Left lung (tissue), 10 donors: Measurements from ENCODE around the gene BCR. TPM values are rescaled to one million over a fixed set of nuclear protein-coding genes. Genes with fewer than 3 reads are reported as not detected.
"Not testable (repeated sequence)": the region's sequence is repeated elsewhere in the genome, so short reads cannot be mapped to it uniquely, and the experiment has no call there.

Experiments used
- ATAC-seq: fragments of 200-7000 bp; cut with Tn5 transposase; one replicate; pipeline ENCODE4 v1.9.1; 2020; ENCODE audit warnings: moderate library complexity
- DNase-seq, 4 donors: peaks; one replicate each; pipeline ENCODE4 v3.0.0-alpha.2; 2013 to 2020
- H3K27ac ChIP-seq, 2 donors: fragments of 200-600 bp; sonication (generic) in 1 of 2; one replicate each; pipeline versions ENCODE4 v1.5.0 to v1.8.0; 2020 to 2021
- H3K27me3 ChIP-seq, 2 donors: fragments of 200-600 bp; sonication (generic) in 1 of 2; one replicate each; pipeline versions ENCODE4 v1.5.0 to v1.8.0; 2020 to 2021
- H3K36me3 ChIP-seq, 2 donors: fragments of 200-600 bp; sonication (generic) in 1 of 2; one replicate each; pipeline versions ENCODE4 v1.5.0 to v1.8.0; 2020 to 2021
- H3K4me1 ChIP-seq, 2 donors: fragments of 200-600 bp; one replicate each; pipeline ENCODE4 v1.8.0; 2021
- H3K4me3 ChIP-seq, 2 donors: fragments of 200-600 bp; sonication (generic) in 1 of 2; one replicate each; pipeline versions ENCODE4 v1.5.0 to v1.8.0; 2020 to 2021; ENCODE audit warnings: mild to moderate bottlenecking in 1 of 2
- H3K9me3 ChIP-seq, 2 donors: fragments of 200-600 bp; sonication (generic) in 1 of 2; one replicate each; pipeline versions ENCODE4 v1.5.0 to v1.8.0; 2020 to 2021
- intact Hi-C, 2 donors: fragments of 100-400 bp; cut with DNase I; formaldehyde crosslinking; loops; one replicate each; pipeline versions ENCODE4 v1.11.2 to v1.14.2; 2022
- polyA plus RNA-seq, 6 donors: library from polyadenylated mRNA; unstranded; fragments of 120-200 nt; gene quantifications; one replicate each; pipeline ENCODE4 v1.2.1, GENCODE V29; 2013; ENCODE audit not compliant: insufficient read length in 6 of 6
- total RNA-seq, 2 donors: library from RNA; stranded (reverse); fragmentation: NEBNext Ultra II Directional; extraction: Animal tissue kit (Norgen Biotek cat#: 25700); gene quantifications; one replicate each; pipeline ENCODE4 v1.2.1, GENCODE V29; 2021
- TF ChIP-seq, protein P1 (sequence below), 2 donors: fragments of 200-600 bp; sonication (generic) in 1 of 2; IDR thresholded peaks; one replicate each; pipeline versions ENCODE4 v1.5.0 to v1.8.0; 2021; ENCODE audit warnings: antibody characterized with exemption in 2 of 2
- donor health status: DM: no; HTN: yes; CAD: no.
- donor health status: DM: no; HTN: no; CAD: no.

The BCR gene
- total and polyA plus RNA-seq, 8 donors, result 41.1 to 70.4 (median 48.9) TPM

GRCh38 chr22:23315341-23315917 is 135.1 kb downstream of the BCR start:
- intact Hi-C loops, result no loop called here
- Histone ChIP-seq H3K9me3 (no peaks in the 10 kb centered on the region), H3K4me1 (no peaks in the 10 kb centered on the region), H3K4me3 (no peak overlapping the region), H3K27me3 (no peaks in the 10 kb centered on the region), H3K27ac (no peak overlapping the region), H3K36me3 (peaks cover 0 to 50% of the 10 kb centered on the region in 2 donors)
- ATAC-seq, result peak; percentile 19
- TF ChIP-seq, protein P1, sequence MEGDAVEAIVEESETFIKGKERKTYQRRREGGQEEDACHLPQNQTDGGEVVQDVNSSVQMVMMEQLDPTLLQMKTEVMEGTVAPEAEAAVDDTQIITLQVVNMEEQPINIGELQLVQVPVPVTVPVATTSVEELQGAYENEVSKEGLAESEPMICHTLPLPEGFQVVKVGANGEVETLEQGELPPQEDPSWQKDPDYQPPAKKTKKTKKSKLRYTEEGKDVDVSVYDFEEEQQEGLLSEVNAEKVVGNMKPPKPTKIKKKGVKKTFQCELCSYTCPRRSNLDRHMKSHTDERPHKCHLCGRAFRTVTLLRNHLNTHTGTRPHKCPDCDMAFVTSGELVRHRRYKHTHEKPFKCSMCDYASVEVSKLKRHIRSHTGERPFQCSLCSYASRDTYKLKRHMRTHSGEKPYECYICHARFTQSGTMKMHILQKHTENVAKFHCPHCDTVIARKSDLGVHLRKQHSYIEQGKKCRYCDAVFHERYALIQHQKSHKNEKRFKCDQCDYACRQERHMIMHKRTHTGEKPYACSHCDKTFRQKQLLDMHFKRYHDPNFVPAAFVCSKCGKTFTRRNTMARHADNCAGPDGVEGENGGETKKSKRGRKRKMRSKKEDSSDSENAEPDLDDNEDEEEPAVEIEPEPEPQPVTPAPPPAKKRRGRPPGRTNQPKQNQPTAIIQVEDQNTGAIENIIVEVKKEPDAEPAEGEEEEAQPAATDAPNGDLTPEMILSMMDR (IDR thresholded peaks at IDR 0.05), result peak in 1 of 2 donors; percentile 74
- DNase-seq, result peak in 3 of 4 donors; percentile 10 to 83 (median 37)

DNA sequence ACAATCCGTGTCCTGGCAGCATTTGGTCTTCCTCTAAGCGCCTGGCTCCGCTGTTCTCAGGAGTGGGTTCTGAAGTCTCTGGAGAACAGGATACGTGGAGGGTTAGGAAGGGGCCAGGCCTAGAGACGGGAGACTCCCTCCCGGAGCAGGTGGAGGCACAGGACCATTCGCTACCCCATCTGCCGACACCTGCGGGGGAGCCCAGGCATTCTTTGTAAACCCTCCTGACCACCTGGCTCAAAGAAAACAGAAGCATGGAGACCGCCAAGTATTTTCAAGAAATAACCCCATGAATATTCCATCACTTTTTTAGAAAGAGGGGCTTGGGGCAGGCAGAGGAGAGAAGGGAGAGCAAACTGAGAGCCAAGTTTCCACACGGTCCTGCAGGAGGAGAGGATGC is 136.3 kb downstream of the BCR start:
- peaks cover 0 to 45% of the 10 kb centered on the region in 2 donors for H3K36me3 ChIP-seq
- DNase-seq, H3K27me3 ChIP-seq, intact Hi-C loops, ATAC-seq, H3K4me1 ChIP-seq, H3K4me3 ChIP-seq, H3K27ac ChIP-seq, H3K9me3 ChIP-seq: not testable (repeated sequence)

DNA sequence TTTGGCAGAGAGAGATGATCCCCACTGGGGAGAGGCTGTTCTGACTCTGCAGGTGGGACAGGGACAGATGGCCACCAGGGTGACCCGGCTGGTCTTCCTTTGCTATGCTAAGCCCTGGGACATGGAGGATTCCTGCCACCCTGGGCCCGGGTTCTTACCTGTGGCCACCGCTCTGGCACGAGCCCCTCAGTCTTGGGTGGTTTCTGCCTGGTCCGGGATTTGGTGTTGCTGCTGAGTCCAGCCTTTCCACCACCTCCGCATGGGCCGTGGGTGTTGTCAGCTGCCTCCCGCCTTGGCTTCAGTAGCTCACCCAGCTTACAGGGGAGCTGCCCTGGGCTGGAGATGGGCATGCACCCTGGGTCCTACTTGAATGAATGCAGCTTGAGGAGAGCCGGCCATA is 138.0 kb downstream of the BCR start:
- DNase-seq, H3K9me3 ChIP-seq, intact Hi-C loops, H3K27me3 ChIP-seq, ATAC-seq, H3K27ac ChIP-seq, H3K4me1 ChIP-seq, H3K4me3 ChIP-seq: not testable (repeated sequence)
- H3K36me3 ChIP-seq, result peaks cover 0 to 30% of the 10 kb centered on the region in 2 donors

GRCh38 chr22:23322497-23323080 is 142.3 kb downstream of the BCR start:
- H3K27me3 ChIP-seq, H3K36me3 ChIP-seq, H3K4me3 ChIP-seq, H3K4me1 ChIP-seq, H3K27ac ChIP-seq, H3K9me3 ChIP-seq, intact Hi-C loops, ATAC-seq: not testable (repeated sequence)
- DNase-seq, result peak in 1 of 4 donors; percentile 48

DNA sequence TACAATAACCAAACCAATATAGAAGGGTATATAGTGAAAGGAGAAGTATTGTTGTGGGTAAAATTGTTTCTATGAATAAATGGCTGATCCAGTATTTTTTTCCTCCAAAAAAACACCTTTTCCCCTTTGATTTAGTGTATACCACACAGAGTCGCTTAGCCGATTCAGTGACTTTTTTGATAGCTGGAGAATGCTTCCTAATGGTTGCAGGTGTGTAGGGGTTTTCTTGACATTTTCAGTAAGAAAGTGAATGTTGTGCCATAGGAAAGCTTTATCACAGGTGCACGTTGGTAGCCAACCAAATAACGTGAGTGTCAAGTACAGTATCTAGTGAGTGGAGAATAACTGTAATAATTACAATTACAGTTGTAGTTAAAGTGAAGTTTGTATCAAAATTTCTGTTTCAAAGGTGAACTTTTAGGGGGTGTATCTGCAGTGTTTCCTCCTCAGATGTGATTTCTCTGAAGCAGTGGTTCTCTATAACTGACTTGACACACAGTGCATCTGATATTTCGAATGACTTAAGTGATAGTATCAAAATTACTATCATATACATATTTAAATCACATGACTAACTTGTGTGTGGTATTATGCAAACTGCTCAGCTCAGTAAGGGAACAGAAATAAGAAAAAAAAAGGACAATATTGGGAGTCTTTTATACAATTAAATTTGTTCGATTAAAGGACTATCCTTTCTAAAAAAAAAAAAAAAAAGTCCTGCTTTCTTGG is 143.8 kb downstream of the BCR start:
- ATAC-seq, H3K27ac ChIP-seq, H3K9me3 ChIP-seq, H3K27me3 ChIP-seq, H3K4me1 ChIP-seq, intact Hi-C loops, H3K4me3 ChIP-seq, DNase-seq, H3K36me3 ChIP-seq: not testable (repeated sequence)

GRCh38 chr22:23325183-23325582 is 144.9 kb downstream of the BCR start:
- Histone ChIP-seq H3K9me3 (no peaks in the 10 kb centered on the region), H3K27me3 (no peaks in the 10 kb centered on the region), H3K27ac (no peak overlapping the region), H3K4me1 (no peaks in the 10 kb centered on the region), H3K36me3 (no peaks in the 10 kb centered on the region), H3K4me3 (no peak overlapping the region)
- TF ChIP-seq, protein P1 (IDR thresholded peaks at IDR 0.05), result no peak
- intact Hi-C loops, result no loop called here
- DNase-seq (no peak), ATAC-seq (no peak)

GRCh38 chr22:23333822-23334221 is 153.5 kb downstream of the BCR start:
- DNase-seq, H3K27ac ChIP-seq, ATAC-seq, intact Hi-C loops, H3K4me1 ChIP-seq, H3K36me3 ChIP-seq, H3K4me3 ChIP-seq, H3K9me3 ChIP-seq, H3K27me3 ChIP-seq: not testable (repeated sequence)

DNA sequence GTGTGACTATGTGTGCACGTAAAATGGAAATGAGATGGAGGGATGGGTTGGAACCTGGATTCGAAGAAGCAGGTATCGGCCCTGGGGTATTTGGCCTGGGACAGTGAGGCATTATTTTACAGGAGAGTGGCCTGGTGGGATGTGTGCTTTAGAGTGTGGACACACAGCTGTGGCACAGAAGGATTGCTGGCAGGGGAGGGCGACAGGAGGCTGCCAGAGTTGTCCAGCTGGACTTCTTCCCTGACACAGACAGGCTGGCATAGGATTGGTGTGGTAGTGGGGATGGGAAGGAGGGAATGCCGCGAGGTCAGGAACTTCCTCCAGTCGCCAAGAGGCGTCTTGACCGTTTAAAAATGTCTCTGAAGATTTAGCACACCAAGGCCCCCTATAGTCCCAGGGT is 157.4 kb downstream of the BCR start:
- H3K9me3 ChIP-seq, H3K4me1 ChIP-seq, H3K36me3 ChIP-seq, H3K27me3 ChIP-seq, DNase-seq, H3K4me3 ChIP-seq, H3K27ac ChIP-seq, ATAC-seq, intact Hi-C loops: not testable (repeated sequence)

GRCh38 chr22:23341942-23342695 is 161.8 kb downstream of the BCR start:
- H3K27ac ChIP-seq, H3K4me3 ChIP-seq, ATAC-seq, H3K4me1 ChIP-seq, H3K36me3 ChIP-seq, intact Hi-C loops, H3K27me3 ChIP-seq, H3K9me3 ChIP-seq, DNase-seq: not testable (repeated sequence)
